Gastroesophageal sphincter (tissue), 3 donors: Measurements from ENCODE around the gene PTPRU.
"Not testable (repeated sequence)": the region's sequence is repeated elsewhere in the genome, so short reads cannot be mapped to it uniquely, and the experiment has no call there.

Source experiments
- CTCF ChIP-seq, 4 experiments: fragments of 200-600 bp in 2 of 4; fragments of 450-650 bp in 2 of 4; sonication (generic) in 1 of 4; IDR thresholded peaks; one replicate each; pipeline ENCODE4 v1.5.1; 2017 to 2019; ENCODE audit warnings: antibody characterized with exemption in 4 of 4, mild to moderate bottlenecking in 2 of 4, moderate library complexity in 2 of 4
- EP300 ChIP-seq: sonication (generic); formaldehyde crosslinking; IDR thresholded peaks from one replicate; pipeline ENCODE4 v1.6.1; 2017; ENCODE audit warnings: antibody characterized with exemption, mild to moderate bottlenecking
- POLR2A ChIP-seq, 2 donors: fragments of 450-650 bp; IDR thresholded peaks; one replicate each; pipeline ENCODE4 v1.6.1; 2017; ENCODE audit warnings: antibody characterized with exemption in 2 of 2, mild to moderate bottlenecking in 2 of 2, moderate library complexity in 1 of 2
- POLR2AphosphoS5 ChIP-seq: sonication (generic); formaldehyde crosslinking; IDR thresholded peaks from one replicate; pipeline ENCODE4 v1.6.1; 2017; ENCODE audit warnings: antibody characterized with exemption

DNA sequence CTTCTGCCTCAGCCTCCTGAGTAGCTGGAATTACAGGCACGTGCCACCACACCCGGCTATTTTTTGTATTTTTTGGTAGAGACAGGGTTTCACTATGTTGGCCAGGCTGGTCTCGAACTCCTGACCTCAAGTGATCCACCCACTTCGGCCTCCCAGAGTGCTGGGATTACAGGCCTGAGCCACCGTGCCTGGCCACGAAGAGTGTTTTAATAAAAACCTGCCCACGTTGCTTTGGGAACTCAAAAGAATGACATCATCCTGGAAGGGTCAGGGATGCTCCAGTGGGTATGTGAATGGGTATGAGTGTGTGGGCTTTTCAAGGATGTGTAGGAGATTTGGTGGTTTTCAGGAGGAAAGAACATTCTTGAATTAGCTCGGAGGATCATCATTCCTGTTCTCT is 78.4 kb downstream of the PTPRU start:
- not testable (repeated sequence) for TF ChIP-seq CTCF (IDR thresholded peaks at IDR 0.05); POLR2AphosphoS5; POLR2A (IDR thresholded peaks at IDR 0.05); EP300
